Muscle layer of colon (tissue), 2 donors: ENCODE results near the gene MBD5.

ENCODE experiments used
- H3K27ac ChIP-seq: one replicate; pipeline ENCODE4 v1.7.0; 2013; ENCODE audit warnings: low read depth, mild to moderate bottlenecking, low read length, moderate library complexity
- H3K27me3 ChIP-seq, 2 donors: one replicate each; pipeline ENCODE4 v1.7.0; 2013; ENCODE audit warnings: low read length in 2 of 2, mild to moderate bottlenecking in 2 of 2; ENCODE audit not compliant: insufficient read depth in 2 of 2, control insufficient read depth in 1 of 2
- H3K36me3 ChIP-seq: one replicate; pipeline ENCODE4 v1.7.0; 2013; ENCODE audit warnings: mild to moderate bottlenecking, low read length; ENCODE audit not compliant: insufficient read depth
- H3K4me1 ChIP-seq: one replicate; pipeline ENCODE4 v1.7.0; 2013; ENCODE audit warnings: mild to moderate bottlenecking, low read length; ENCODE audit not compliant: insufficient read depth
- H3K4me3 ChIP-seq, 2 donors: one replicate each; pipeline ENCODE4 v1.7.0; 2013; ENCODE audit warnings: low read length in 2 of 2, low read depth in 1 of 2, mild to moderate bottlenecking in 1 of 2, moderate library complexity in 1 of 2
- H3K9ac ChIP-seq: one replicate; pipeline ENCODE4 v1.7.0; 2013; ENCODE audit warnings: low read length
- H3K9me3 ChIP-seq: one replicate; pipeline ENCODE4 v1.7.0; 2013; ENCODE audit warnings: mild to moderate bottlenecking, low read length
- donor health status: abdominal sarcoma.
- donor health status: Adenocarcinoma of cecum.

MBD5 gene

GRCh38 chr2:148231858-148232257, 211.0 kb downstream of the MBD5 start:
- Histone ChIP-seq H3K4me3 (no peak overlapping the region), H3K27me3 (no peaks in the 10 kb centered on the region), H3K4me1 (no peaks in the 10 kb centered on the region), H3K9me3 (no peaks in the 10 kb centered on the region), H3K27ac (no peak overlapping the region), H3K9ac (no peak overlapping the region), H3K36me3 (peaks cover 10% of the 10 kb centered on the region)

- Histone ChIP-seq H3K9me3 (no peaks in the 10 kb centered on the region), H3K27me3 (no peaks in the 10 kb centered on the region), H3K9ac (no peak overlapping the region), H3K27ac (no peak overlapping the region), H3K4me1 (no peaks in the 10 kb centered on the region), H3K4me3 (no peak overlapping the region), H3K36me3 (peaks cover 15% of the 10 kb centered on the region)
These were observed 213.3 kb downstream of the MBD5 start for GRCh38 chr2:148234143-148234542.

- Histone ChIP-seq H3K36me3 (peaks cover 15% of the 10 kb centered on the region), H3K9me3 (no peaks in the 10 kb centered on the region), H3K4me1 (no peaks in the 10 kb centered on the region), H3K27ac (no peak overlapping the region), H3K27me3 (no peaks in the 10 kb centered on the region), H3K4me3 (no peak overlapping the region), H3K9ac (no peak overlapping the region)
These were observed 217.0 kb downstream of the MBD5 start for GRCh38 chr2:148237911-148238310.

GRCh38 chr2:148238561-148238960, 217.7 kb downstream of the MBD5 start:
- H3K9ac ChIP-seq = no peak overlapping the region
- peaks cover 15% of the 10 kb centered on the region for H3K36me3 ChIP-seq
- H3K27me3 ChIP-seq = no peaks in the 10 kb centered on the region
- H3K9me3 ChIP-seq = no peaks in the 10 kb centered on the region
- no peak overlapping the region for H3K4me3 ChIP-seq
- no peaks in the 10 kb centered on the region for H3K4me1 ChIP-seq
- no peak overlapping the region for H3K27ac ChIP-seq

GRCh38 chr2:148240838-148241237, 219.9 kb downstream of the MBD5 start:
- Histone ChIP-seq H3K27me3 (no peaks in the 10 kb centered on the region), H3K9ac (no peak overlapping the region), H3K9me3 (no peaks in the 10 kb centered on the region), H3K36me3 (peaks cover 15% of the 10 kb centered on the region), H3K4me1 (peaks cover 5% of the 10 kb centered on the region), H3K4me3 (no peak overlapping the region), H3K27ac (no peak overlapping the region)

- H3K36me3 ChIP-seq = no peaks in the 10 kb centered on the region
- H3K27ac ChIP-seq = no peak overlapping the region
- H3K4me3 ChIP-seq = no peak overlapping the region
- no peak overlapping the region for H3K9ac ChIP-seq
- no peaks in the 10 kb centered on the region for H3K27me3 ChIP-seq
- H3K4me1 ChIP-seq = peaks cover 5% of the 10 kb centered on the region
- no peaks in the 10 kb centered on the region for H3K9me3 ChIP-seq
These were observed 223.9 kb downstream of the MBD5 start for GRCh38 chr2:148244593-148245292.

- no peak overlapping the region for H3K9ac ChIP-seq
- no peak overlapping the region for H3K27ac ChIP-seq
- no peaks in the 10 kb centered on the region for H3K36me3 ChIP-seq
- H3K4me1 ChIP-seq = no peaks in the 10 kb centered on the region
- no peak overlapping the region for H3K4me3 ChIP-seq
- no peaks in the 10 kb centered on the region for H3K27me3 ChIP-seq
- no peaks in the 10 kb centered on the region for H3K9me3 ChIP-seq
These were observed 231.1 kb downstream of the MBD5 start for GRCh38 chr2:148251993-148252392.

GRCh38 chr2:148252646-148253045, 231.8 kb downstream of the MBD5 start:
- Histone ChIP-seq H3K36me3 (no peaks in the 10 kb centered on the region), H3K9me3 (no peaks in the 10 kb centered on the region), H3K27me3 (no peaks in the 10 kb centered on the region), H3K27ac (no peak overlapping the region), H3K9ac (no peak overlapping the region), H3K4me3 (no peak overlapping the region), H3K4me1 (no peaks in the 10 kb centered on the region)

- H3K27ac ChIP-seq = no peak overlapping the region
- no peaks in the 10 kb centered on the region for H3K27me3 ChIP-seq
- no peaks in the 10 kb centered on the region for H3K4me1 ChIP-seq
- H3K9me3 ChIP-seq = no peaks in the 10 kb centered on the region
- no peak overlapping the region for H3K9ac ChIP-seq
- H3K36me3 ChIP-seq = no peaks in the 10 kb centered on the region
- H3K4me3 ChIP-seq = no peak overlapping the region
These were observed 232.8 kb downstream of the MBD5 start for GRCh38 chr2:148253685-148254084.

- no peak overlapping the region for H3K27ac ChIP-seq
- no peak overlapping the region for H3K4me3 ChIP-seq
- H3K36me3 ChIP-seq = no peaks in the 10 kb centered on the region
- H3K9me3 ChIP-seq = no peaks in the 10 kb centered on the region
- no peaks in the 10 kb centered on the region for H3K27me3 ChIP-seq
- no peaks in the 10 kb centered on the region for H3K4me1 ChIP-seq
- H3K9ac ChIP-seq = no peak overlapping the region
These were observed 235.0 kb downstream of the MBD5 start for GRCh38 chr2:148255929-148256328.

GRCh38 chr2:148257276-148257675, 236.4 kb downstream of the MBD5 start:
- no peaks in the 10 kb centered on the region for H3K36me3 ChIP-seq
- no peak overlapping the region for H3K27ac ChIP-seq
- H3K4me1 ChIP-seq = no peaks in the 10 kb centered on the region
- H3K27me3 ChIP-seq = no peaks in the 10 kb centered on the region
- H3K9me3 ChIP-seq = no peaks in the 10 kb centered on the region
- no peak overlapping the region for H3K4me3 ChIP-seq
- no peak overlapping the region for H3K9ac ChIP-seq

- Histone ChIP-seq H3K4me3 (no peak overlapping the region), H3K27me3 (no peaks in the 10 kb centered on the region), H3K36me3 (no peaks in the 10 kb centered on the region), H3K9me3 (no peaks in the 10 kb centered on the region), H3K4me1 (no peaks in the 10 kb centered on the region), H3K27ac (no peak overlapping the region), H3K9ac (no peak overlapping the region)
These were observed 237.2 kb downstream of the MBD5 start for GRCh38 chr2:148258124-148258523.
